ENCODE data around the gene STAP2. TPM values are rescaled to one million over a fixed set of nuclear protein-coding genes. Genes with fewer than 3 reads are reported as not detected.

STAP2 gene
- total and polyA plus RNA-seq, 2 donors (not counting 3 experiments of a cell fraction or from before 2014, with no cell fraction given): 12.2 to 21.7 TPM

GRCh38 chr19:4372165-4373012 lies 33.8 kb upstream of the STAP2 start:
- no peaks in the 10 kb centered on the region for H3K9me1 ChIP-seq (replicated peaks; ENCODE audit: control insufficient read depth, extremely low read depth, insufficient read depth, low read length)
- ChIA-PET CTCF (interaction anchor here (1.0 to 2.4 kb wide), 2 partner anchors 27 to 28 kb away, joined by 4 to 8 read pairs; partner anchors contain the start of gene SH3GL1), POLR2A (no interaction called here)
- H3K79me2 ChIP-seq (ENCODE audit: control insufficient read depth, insufficient read depth, low read length): peaks cover 96% of the 10 kb centered on the region
- BruUV-seq (replicated peaks): no TSS peak
- H3K4me2 ChIP-seq (ENCODE audit: insufficient read depth, low read length): no peak overlapping the region
- H3K27ac ChIP-seq (ENCODE audit: insufficient read depth, low read depth, low read length): no peak overlapping the region
- no peak for TF ChIP-seq GATA2 (IDR thresholded peaks at IDR 0.05; ENCODE audit: insufficient read depth, insufficient read length, low read depth, low read length)
- TF ChIP-seq POLR2A (IDR thresholded peaks at IDR 0.05; ENCODE audit: low read depth, low read length): no peak
- TF ChIP-seq MAX (IDR thresholded peaks at IDR 0.05; ENCODE audit: insufficient read depth, insufficient read length): no peak
- TF ChIP-seq JUN (IDR thresholded peaks at IDR 0.05; ENCODE audit: borderline replicate concordance, insufficient read depth, insufficient read length, low read depth): no peak
- TF ChIP-seq MYC (IDR thresholded peaks at IDR 0.05; ENCODE audit: low read depth, low read length): no peak
- TF ChIP-seq EZH2 (IDR thresholded peaks at IDR 0.05; ENCODE audit: borderline replicate concordance, low read depth, low read length, severe bottlenecking): no peak
- TF ChIP-seq FOS (IDR thresholded peaks at IDR 0.05; ENCODE audit: borderline replicate concordance, insufficient read depth, low read length): no peak
- no peak for TF ChIP-seq CTCF (IDR thresholded peaks at IDR 0.05; ENCODE audit: extremely low read depth in 1 of 2, insufficient read depth in 1 of 2, low read depth in 1 of 2, low read length in 2 of 2)
- TF ChIP-seq POLR2AphosphoS5 (IDR thresholded peaks at IDR 0.05; ENCODE audit: insufficient read depth, low read depth, low read length): no peak
- H3K4me1 ChIP-seq (ENCODE audit: control insufficient read depth, extremely low read depth, insufficient read depth, low read length): peaks cover 57% of the 10 kb centered on the region
- no peaks in the 10 kb centered on the region for H3K27me3 ChIP-seq (ENCODE audit: control insufficient read depth in 2 of 2, insufficient read depth in 2 of 2, low read length in 2 of 2)
- FAIRE-seq: no peak
- H3K36me3 ChIP-seq (ENCODE audit: control insufficient read depth in 2 of 2, extremely low read depth in 1 of 2, insufficient read depth in 2 of 2, low read length in 2 of 2): peaks cover 0 to 10% of the 10 kb centered on the region in 2 experiments
- dilution Hi-C loops (cut with MboI; ENCODE audit: extremely low pct_ligation_motif_present, low sequenced_read_pairs) (no loop called here), intact Hi-C loops (cut with micrococcal nuclease) (no loop called here)
- H4K20me1 ChIP-seq (replicated peaks; ENCODE audit: control insufficient read depth, extremely low read depth, insufficient read depth, low read length): no peaks in the 10 kb centered on the region
- H3K9me3 ChIP-seq (replicated peaks; ENCODE audit: control insufficient read depth, insufficient read depth, low read length): no peaks in the 10 kb centered on the region
- no peak overlapping the region for H3K4me3 ChIP-seq (replicated peaks in 1 of 3; ENCODE audit: insufficient read depth in 1 of 3, low read depth in 1 of 3, low read length in 3 of 3)
- H2AFZ ChIP-seq (ENCODE audit: low read depth, low read length): no peak overlapping the region
- DNase-seq (ENCODE audit: low read depth, low spot score): no peak
- no peak overlapping the region for H3K9ac ChIP-seq (replicated peaks; ENCODE audit: extremely low read depth, insufficient read depth, low read length)
